H1 (cell line): Measurements from ENCODE around the gene NELL2. TPM values are rescaled to one million over a fixed set of nuclear protein-coding genes. Genes with fewer than 3 reads are reported as not detected.

Experiments
- CTCF ChIA-PET: fragments of 300-600 bp; sonication (Branson Sonifier 250); formaldehyde crosslinking; loops from one replicate; lab custom pipeline; 2021; ENCODE audit not compliant: partially characterized antibody; lab: Charles Lee
- POLR2A ChIA-PET: fragments of 300-600 bp; sonication (Branson Sonifier 250); formaldehyde crosslinking; loops from one replicate; lab custom pipeline; 2021; ENCODE audit warnings: inconsistent platforms; ENCODE audit not compliant: partially characterized antibody; lab: Charles Lee
- DNase-seq, 2 experiments: peaks; one replicate each; pipeline versions ENCODE4 v3.0.0 to v3.0.0-alpha.2; 2010 to 2022; ENCODE audit warnings: low spot score in 2 of 2, low read depth in 1 of 2, mixed read lengths in 1 of 2
- FAIRE-seq: peaks from 2 replicates; lab custom pipeline; 2011; peaks lifted over from hg19 to GRCh38; lab: Jason Lieb, UNC
- H2AFZ ChIP-seq: 2 replicates; pipeline ENCODE4 v1.8.1; 2012; ENCODE audit warnings: low read length, inconsistent platforms
- H2AK5ac ChIP-seq: 2 replicates; pipeline ENCODE4 v1.6.1; 2013; ENCODE audit warnings: low read depth, low read length
- H2BK120ac ChIP-seq: replicated peaks from 2 replicates; pipeline ENCODE3; 2013; ENCODE audit warnings: low read depth, low read length, inconsistent platforms
- H2BK12ac ChIP-seq: 2 replicates; pipeline ENCODE4 v1.6.1; 2013; ENCODE audit warnings: low read depth, low read length
- H2BK15ac ChIP-seq: 2 replicates; pipeline ENCODE4 v1.6.1; 2013; ENCODE audit warnings: low read length
- H2BK20ac ChIP-seq: 2 replicates; pipeline ENCODE4 v1.6.1; 2013; ENCODE audit warnings: low read length
- H2BK5ac ChIP-seq: 2 replicates; pipeline ENCODE4 v1.6.1; 2013; ENCODE audit warnings: low read depth, low read length
- H3K14ac ChIP-seq: 2 replicates; pipeline ENCODE4 v1.6.1; 2013; ENCODE audit warnings: inconsistent platforms; ENCODE audit not compliant: insufficient read length
- H3K18ac ChIP-seq: 2 replicates; pipeline ENCODE4 v1.6.1; 2013; ENCODE audit warnings: low read length; ENCODE audit errors: extremely low read depth
- H3K23ac ChIP-seq: 2 replicates; pipeline ENCODE4 v1.6.1; 2013; ENCODE audit warnings: inconsistent platforms; ENCODE audit not compliant: insufficient read length
- H3K23me2 ChIP-seq: 2 replicates; pipeline ENCODE4 v1.6.1; 2013; ENCODE audit warnings: low read depth, low read length
- H3K27ac ChIP-seq: 2 replicates; pipeline ENCODE4 v1.6.1; 2011; ENCODE audit warnings: low read depth, low read length, inconsistent platforms
- H3K27me3 ChIP-seq, 4 experiments: replicated peaks in 1 of 4; 1 replicate in 1 of 4; 2 replicates in 3 of 4; pipeline versions ENCODE4 v1.6.1 to v1.8.1; 2011 to 2013; ENCODE audit warnings: low read length in 3 of 4, mild to moderate bottlenecking in 3 of 4, inconsistent platforms in 2 of 4, mixed read lengths in 2 of 4, moderate library complexity in 1 of 4; ENCODE audit not compliant: control insufficient read depth in 3 of 4, insufficient read depth in 3 of 4; ENCODE audit errors: extremely low read depth in 1 of 4
- H3K36me3 ChIP-seq, 4 experiments: 2 replicates each; pipeline versions ENCODE4 v1.6.1 to v1.8.1; 2011 to 2013; ENCODE audit warnings: mild to moderate bottlenecking in 4 of 4, low read length in 3 of 4, moderate library complexity in 2 of 4, control low read depth in 1 of 4, inconsistent platforms in 1 of 4; ENCODE audit not compliant: insufficient read depth in 4 of 4, control insufficient read depth in 2 of 4
- H3K4ac ChIP-seq: replicated peaks from 2 replicates; pipeline ENCODE3; 2013; ENCODE audit warnings: low read length, low read depth, mixed read lengths, inconsistent platforms; ENCODE audit not compliant: insufficient read length
- H3K4me1 ChIP-seq, 4 experiments: replicated peaks in 1 of 4; 1 replicate in 1 of 4; 2 replicates in 3 of 4; pipeline versions ENCODE4 v1.6.1 to v1.8.1; 2011 to 2013; ENCODE audit warnings: low read length in 3 of 4, inconsistent platforms in 2 of 4, mixed read lengths in 1 of 4; ENCODE audit not compliant: insufficient read depth in 4 of 4, control insufficient read depth in 3 of 4
- H3K4me2 ChIP-seq, 2 experiments: 2 replicates each; pipeline versions ENCODE4 v1.6.1 to v1.8.1; 2011 to 2013; ENCODE audit warnings: low read depth in 2 of 2, low read length in 2 of 2, control low read depth in 1 of 2, inconsistent platforms in 1 of 2, mild to moderate bottlenecking in 1 of 2; ENCODE audit not compliant: insufficient read depth in 1 of 2
- H3K4me3 ChIP-seq, 4 experiments: fragments of 200-600, 300-600 bp in 1 of 4; sonication (generic), shearing (Covaris generic), sonication (Bioruptor Twin) in 1 of 4; 2 replicates each; pipeline versions ENCODE4 v1.5.1 to v1.8.1; 2011 to 2016; ENCODE audit warnings: low read length in 4 of 4, low read depth in 3 of 4, control low read depth in 2 of 4, inconsistent platforms in 2 of 4, mild to moderate bottlenecking in 2 of 4, mixed read lengths in 1 of 4, moderate library complexity in 1 of 4; ENCODE audit not compliant: insufficient read depth in 2 of 4; ENCODE audit errors: extremely low read depth in 1 of 4
- H3K56ac ChIP-seq: replicated peaks from 2 replicates; pipeline ENCODE3; 2013; ENCODE audit warnings: low read depth, mild to moderate bottlenecking, mixed read lengths, low read length, inconsistent platforms; ENCODE audit not compliant: insufficient read length
- H3K79me1 ChIP-seq: 2 replicates; pipeline ENCODE4 v1.6.1; 2013; ENCODE audit warnings: low read depth, low read length, control low read depth
- H3K79me2 ChIP-seq, 2 experiments: 2 replicates each; pipeline versions ENCODE4 v1.6.1 to v1.8.1; 2012 to 2013; ENCODE audit warnings: low read length in 2 of 2, mild to moderate bottlenecking in 2 of 2, inconsistent platforms in 1 of 2; ENCODE audit not compliant: insufficient read depth in 2 of 2, control insufficient read depth in 1 of 2
- H3K9ac ChIP-seq, 4 experiments: replicated peaks in 1 of 4; 1 replicate in 1 of 4; 2 replicates in 3 of 4; pipeline versions ENCODE4 v1.6.1 to v1.8.1; 2011 to 2013; ENCODE audit warnings: low read depth in 3 of 4, low read length in 3 of 4, control low read depth in 2 of 4, mild to moderate bottlenecking in 2 of 4, moderate library complexity in 2 of 4, inconsistent platforms in 1 of 4; ENCODE audit errors: extremely low read depth in 1 of 4
- H3K9me3 ChIP-seq, 2 experiments: 2 replicates each; pipeline versions ENCODE4 v1.6.1 to v1.8.1; 2012 to 2013; ENCODE audit warnings: mild to moderate bottlenecking in 2 of 2, moderate library complexity in 2 of 2, control low read depth in 1 of 2, inconsistent platforms in 1 of 2, low read depth in 1 of 2, low read length in 1 of 2, mixed read lengths in 1 of 2; ENCODE audit not compliant: insufficient read depth in 2 of 2
- H4K20me1 ChIP-seq, 2 experiments: replicated peaks in 1 of 2; 2 replicates each; pipeline versions ENCODE3 to v1.8.1; 2011 to 2013; ENCODE audit warnings: inconsistent platforms in 2 of 2, low read length in 2 of 2, mild to moderate bottlenecking in 1 of 2; ENCODE audit not compliant: insufficient read depth in 2 of 2, control insufficient read depth in 1 of 2
- H4K5ac ChIP-seq: 2 replicates; pipeline ENCODE4 v1.6.1; 2013; ENCODE audit warnings: low read length, low read depth, mixed read lengths, inconsistent platforms; ENCODE audit not compliant: insufficient read length
- H4K8ac ChIP-seq: 2 replicates; pipeline ENCODE4 v1.8.0; 2013; ENCODE audit warnings: mild to moderate bottlenecking, moderate library complexity, low read length, inconsistent platforms; ENCODE audit not compliant: insufficient read depth; ENCODE audit errors: extremely low read depth
- H4K91ac ChIP-seq: replicated peaks from 2 replicates; pipeline ENCODE3; 2013; ENCODE audit warnings: low read length, mixed read lengths, inconsistent platforms; ENCODE audit not compliant: insufficient read length
- BCL11A ChIP-seq, 2 experiments: IDR thresholded peaks; one replicate each; pipeline ENCODE4 v1.6.1; 2011; ENCODE audit warnings: low read depth in 2 of 2, low read length in 2 of 2, mild to moderate bottlenecking in 2 of 2
- RAD21 ChIP-seq, 2 experiments: IDR thresholded peaks in 1 of 2; conservative IDR thresholded peaks in 1 of 2; 2 replicates each; pipeline ENCODE4 v1.6.1; 2011; ENCODE audit warnings: low read depth in 2 of 2, low read length in 2 of 2, improper control_type of control experiment in 1 of 2, inconsistent platforms in 1 of 2, mild to moderate bottlenecking in 1 of 2, moderate library complexity in 1 of 2
- WGBS, 2 experiments: shearing (Covaris generic) in 1 of 2; methylation state at CpG; one replicate each; pipeline versions ENCODE4 v1.1.6 to v1.1.7; 2013 to 2015; ENCODE audit warnings: low lambda C conversion rate in 2 of 2, mixed read lengths in 2 of 2, inconsistent platforms in 1 of 2, low coverage in 1 of 2, missing lambda C conversion rate in 1 of 2; ENCODE audit not compliant: insufficient replicate concordance in 2 of 2, insufficient coverage in 1 of 2, insufficient read length in 1 of 2; ENCODE audit errors: extremely low coverage in 1 of 2, missing lambda C conversion rate in 1 of 2; 5-methylcytosine and 5-hydroxymethylcytosine counted together
- polyA plus RNA-seq, 7 experiments: library from polyadenylated mRNA; depleted of rRNA in 3 of 7; stranded (reverse) in 5 of 7; unstranded in 2 of 7; fragments of >200 nt in 5 of 7; fragments of 200-250 nt in 2 of 7; gene quantifications; 1 replicate in 5 of 7; 2 replicates in 1 of 7; 4 replicates in 1 of 7; pipeline versions ENCODE4 v1.2.1 to v1.2.3, GENCODE V29; 2011 to 2013; ENCODE audit warnings: missing spikeins in 2 of 7, mixed read lengths in 2 of 7
- total RNA-seq: library from RNA; stranded (reverse); fragmentation: NEBNext Ultra II Directional; extraction: Animal tissue kit (Norgen Biotek cat#: 25700); gene quantifications from 2 replicates; pipeline ENCODE4 v1.2.1, GENCODE V29; 2021

The NELL2 gene
- total and polyA plus RNA-seq, 2 of the 8 experiments (the other 6 are each of a cell fraction or from before 2014, with no cell fraction given), result 54.2 to 56.8 TPM

- no peaks in the 10 kb centered on the region for H3K79me2 ChIP-seq
- H2BK120ac ChIP-seq, result no peak overlapping the region
- H2BK5ac ChIP-seq, result no peak overlapping the region
- H2AK5ac ChIP-seq, result no peak overlapping the region
- DNase-seq, result no peak
- H3K4ac ChIP-seq, result no peak overlapping the region
- no peaks in the 10 kb centered on the region for H4K20me1 ChIP-seq
- no peaks in the 10 kb centered on the region for H3K23me2 ChIP-seq
- no peak overlapping the region for H3K9ac ChIP-seq
- H2BK20ac ChIP-seq, result no peak overlapping the region
- no peak overlapping the region for H3K4me2 ChIP-seq
- no peak overlapping the region for H3K56ac ChIP-seq
- no peak overlapping the region for H2BK15ac ChIP-seq
- TF ChIP-seq BCL11A (IDR thresholded peaks at IDR 0.05; ENCODE audit: low read depth in 2 of 2, low read length in 2 of 2) (no peak), RAD21 (IDR thresholded peaks at IDR 0.05 in 1 of 2, conservative IDR thresholded peaks at IDR 0.05 in 1 of 2; ENCODE audit: low read depth in 2 of 2, low read length in 2 of 2) (peak in 1 of 2 experiments; percentile 3; a peak in 1 of 4 replicates)
- no peak overlapping the region for H3K23ac ChIP-seq
- H3K4me1 ChIP-seq, result no peaks in the 10 kb centered on the region
- H3K27me3 ChIP-seq, result no peaks in the 10 kb centered on the region
- no peak for FAIRE-seq
- H2AFZ ChIP-seq, result no peak overlapping the region
- ChIA-PET CTCF (no interaction called here), POLR2A (no interaction called here)
- no peaks in the 10 kb centered on the region for H3K79me1 ChIP-seq
- no peak overlapping the region for H3K4me3 ChIP-seq
- H4K5ac ChIP-seq, result no peak overlapping the region
- H4K91ac ChIP-seq, result no peak overlapping the region
- no peak overlapping the region for H4K8ac ChIP-seq
- H3K27ac ChIP-seq, result no peak overlapping the region
- no peak overlapping the region for H3K14ac ChIP-seq
- 84% methylated on average over 3 of the region's 3 CpGs; no CpG with 5 or more reads in 1 of the 2 experiments for WGBS, 2 experiments
- H3K36me3 ChIP-seq, result peaks cover 0 to 8% (median 0%) of the 10 kb centered on the region in 4 experiments; a peak in 2 of 8 replicates
- H3K9me3 ChIP-seq, result peaks cover 4 to 9% of the 10 kb centered on the region in 2 experiments; a peak in 3 of 4 replicates
- no peak overlapping the region for H2BK12ac ChIP-seq
- no peak overlapping the region for H3K18ac ChIP-seq
These were observed 186.5 kb downstream of the NELL2 start for GRCh38 chr12:44689587-44689986.
